Activated naive CD4-positive, alpha-beta T cell treated with anti-CD3 and anti-CD28 coated beads for 36 hours (primary cell): ENCODE data around the gene APOO. TPM values are rescaled to one million over a fixed set of nuclear protein-coding genes. Genes with fewer than 3 reads are reported as not detected.
"Not testable (repeated sequence)": the region's sequence is repeated elsewhere in the genome, so short reads cannot be mapped to it uniquely, and the experiment has no call there.

Experiments used
- CTCF ChIA-PET: fragments of 350-600 bp; sonication (Branson Sonifier 250); formaldehyde crosslinking; loops from one replicate; lab custom pipeline; 2021; ENCODE audit warnings: antibody characterized with exemption; lab: Charles Lee
- DNase-seq: peaks from one replicate; pipeline ENCODE4 v3.0.0-alpha.2; 2020
- H3K27ac Mint-ChIP-seq: one replicate; pipeline ENCODE4 v1.8.0; 2021; ENCODE audit warnings: mild to moderate bottlenecking, mixed read lengths
- H3K27me3 Mint-ChIP-seq: one replicate; pipeline ENCODE4 v1.8.0; 2021; ENCODE audit warnings: low read depth, mixed read lengths
- H3K36me3 Mint-ChIP-seq: one replicate; pipeline ENCODE4 v1.8.0; 2021; ENCODE audit warnings: low read depth, mixed read lengths
- H3K4me1 Mint-ChIP-seq: one replicate; pipeline ENCODE4 v1.8.0; 2021; ENCODE audit warnings: low read depth, mixed read lengths
- H3K4me3 Mint-ChIP-seq: one replicate; pipeline ENCODE4 v1.8.0; 2021; ENCODE audit warnings: mild to moderate bottlenecking, moderate library complexity, mixed read lengths
- H3K9me3 Mint-ChIP-seq: one replicate; pipeline ENCODE4 v1.8.0; 2021; ENCODE audit warnings: mixed read lengths
- intact Hi-C: fragments of 100-400 bp; cut with micrococcal nuclease; formaldehyde crosslinking; loops from one replicate; pipeline ENCODE4 v1.15.1; 2023
- total RNA-seq, 2 experiments: library from RNA; stranded (reverse); gene quantifications; one replicate each; pipeline ENCODE4 v1.2.3, GENCODE V29; 2021

The APOO gene
- total RNA-seq, 2 experiments from 2014 or later = 41.3 to 49.5 TPM

- Mint-ChIP-seq H3K27ac (no peak overlapping the region), H3K4me3 (no peak overlapping the region), H3K9me3 (no peaks in the 10 kb centered on the region), H3K4me1 (peaks cover 12% of the 10 kb centered on the region), H3K27me3 (no peaks in the 10 kb centered on the region), H3K36me3 (no peaks in the 10 kb centered on the region)
- peak; percentile 11 for DNase-seq
- CTCF ChIA-PET = interaction anchor here (1.4 kb wide), 1 partner anchor 19 kb away, joined by 4 read pairs; no protein-coding TSS in a partner anchor
- intact Hi-C loops = loop anchor here (5.0 kb wide), 1 partner anchor 82 kb away; no protein-coding TSS in a partner anchor
These were observed 23.9 kb downstream of the APOO start for GRCh38 chrX:23883737-23884354.

GRCh38 chrX:23879380-23880090 lies 28.2 kb downstream of the APOO start:
- H3K36me3 Mint-ChIP-seq = no peaks in the 10 kb centered on the region
- no peak for DNase-seq
- CTCF ChIA-PET = no interaction called here
- intact Hi-C loops = loop anchor here (5.0 kb wide), 1 partner anchor 77 kb away; no protein-coding TSS in a partner anchor
- H3K9me3 Mint-ChIP-seq = no peaks in the 10 kb centered on the region
- no peaks in the 10 kb centered on the region for H3K27me3 Mint-ChIP-seq
- peaks cover 10% of the 10 kb centered on the region for H3K4me1 Mint-ChIP-seq
- no peak overlapping the region for H3K27ac Mint-ChIP-seq
- no peak overlapping the region for H3K4me3 Mint-ChIP-seq

- H3K27me3 Mint-ChIP-seq = no peaks in the 10 kb centered on the region
- CTCF ChIA-PET = interaction anchor here (0.6 kb wide), 1 partner anchor 30 kb away, joined by 3 read pairs; no protein-coding TSS in a partner anchor
- no peak for DNase-seq
- intact Hi-C loops = no loop called here
- H3K27ac Mint-ChIP-seq = no peak overlapping the region
- peaks cover 6% of the 10 kb centered on the region for H3K36me3 Mint-ChIP-seq
- no peak overlapping the region for H3K4me3 Mint-ChIP-seq
- no peaks in the 10 kb centered on the region for H3K9me3 Mint-ChIP-seq
- no peaks in the 10 kb centered on the region for H3K4me1 Mint-ChIP-seq
These were observed 35.7 kb downstream of the APOO start for GRCh38 chrX:23871905-23872546.

GRCh38 chrX:23870041-23870440 lies 37.7 kb downstream of the APOO start:
- no peak overlapping the region for H3K4me3 Mint-ChIP-seq
- DNase-seq = no peak
- peaks cover 6% of the 10 kb centered on the region for H3K36me3 Mint-ChIP-seq
- intact Hi-C loops = no loop called here
- H3K27ac Mint-ChIP-seq = no peak overlapping the region
- CTCF ChIA-PET = no interaction called here
- no peaks in the 10 kb centered on the region for H3K4me1 Mint-ChIP-seq
- no peaks in the 10 kb centered on the region for H3K9me3 Mint-ChIP-seq
- H3K27me3 Mint-ChIP-seq = no peaks in the 10 kb centered on the region

- peaks cover 5% of the 10 kb centered on the region for H3K4me1 Mint-ChIP-seq
- peaks cover 6% of the 10 kb centered on the region for H3K36me3 Mint-ChIP-seq
- intact Hi-C loops = no loop called here
- CTCF ChIA-PET = no interaction called here
- no peaks in the 10 kb centered on the region for H3K9me3 Mint-ChIP-seq
- H3K4me3 Mint-ChIP-seq = no peak overlapping the region
- no peak for DNase-seq
- H3K27ac Mint-ChIP-seq = no peak overlapping the region
- H3K27me3 Mint-ChIP-seq = no peaks in the 10 kb centered on the region
These were observed 42.9 kb downstream of the APOO start for GRCh38 chrX:23864742-23865326.

- H3K4me3 Mint-ChIP-seq, intact Hi-C loops, H3K27ac Mint-ChIP-seq, H3K27me3 Mint-ChIP-seq, H3K4me1 Mint-ChIP-seq, H3K36me3 Mint-ChIP-seq, H3K9me3 Mint-ChIP-seq: not testable (repeated sequence)
- CTCF ChIA-PET = interaction anchor here (1.8 kb wide), 1 partner anchor 40 kb away, joined by 5 read pairs; no protein-coding TSS in a partner anchor
- DNase-seq = peak; percentile 5
These were observed 45.8 kb downstream of the APOO start for GRCh38 chrX:23861952-23862351.

GRCh38 chrX:23861215-23861896 lies 46.4 kb downstream of the APOO start:
- intact Hi-C loops = no loop called here
- Mint-ChIP-seq H3K36me3 (peaks cover 5% of the 10 kb centered on the region), H3K9me3 (no peaks in the 10 kb centered on the region), H3K4me3 (no peak overlapping the region), H3K27ac (no peak overlapping the region), H3K27me3 (no peaks in the 10 kb centered on the region), H3K4me1 (peaks cover 5% of the 10 kb centered on the region)
- CTCF ChIA-PET = interaction anchor here (1.8 kb wide), 1 partner anchor 41 kb away, joined by 5 read pairs; no protein-coding TSS in a partner anchor
- no peak for DNase-seq

GRCh38 chrX:23859238-23859637 lies 48.5 kb downstream of the APOO start:
- H3K4me1 Mint-ChIP-seq, H3K4me3 Mint-ChIP-seq, H3K36me3 Mint-ChIP-seq, CTCF ChIA-PET, H3K27me3 Mint-ChIP-seq, DNase-seq, intact Hi-C loops, H3K9me3 Mint-ChIP-seq, H3K27ac Mint-ChIP-seq: not testable (repeated sequence)

GRCh38 chrX:23857935-23858334 lies 49.8 kb downstream of the APOO start:
- intact Hi-C loops = no loop called here
- Mint-ChIP-seq H3K27me3 (no peaks in the 10 kb centered on the region), H3K4me3 (no peak overlapping the region), H3K9me3 (no peaks in the 10 kb centered on the region), H3K36me3 (peaks cover 2% of the 10 kb centered on the region), H3K4me1 (peaks cover 5% of the 10 kb centered on the region), H3K27ac (no peak overlapping the region)
- no peak for DNase-seq
- CTCF ChIA-PET = no interaction called here

GRCh38 chrX:23857363-23857762 lies 50.4 kb downstream of the APOO start:
- intact Hi-C loops = no loop called here
- CTCF ChIA-PET = interaction anchor here (0.7 kb wide), 1 partner anchor 345 kb away, joined by 4 read pairs; no protein-coding TSS in a partner anchor

GRCh38 chrX:23855569-23855968 lies 52.2 kb downstream of the APOO start:
- no peaks in the 10 kb centered on the region for H3K4me1 Mint-ChIP-seq
- no peak overlapping the region for H3K4me3 Mint-ChIP-seq
- peaks cover 3% of the 10 kb centered on the region for H3K36me3 Mint-ChIP-seq
- H3K27me3 Mint-ChIP-seq = no peaks in the 10 kb centered on the region
- H3K9me3 Mint-ChIP-seq = no peaks in the 10 kb centered on the region
- intact Hi-C loops = no loop called here
- CTCF ChIA-PET = interaction anchor here (0.7 to 1.1 kb wide), 2 partner anchors 29 to 72 kb away, joined by 3 read pairs; no protein-coding TSS in a partner anchor
- no peak overlapping the region for H3K27ac Mint-ChIP-seq
- no peak for DNase-seq

More at GRCh38 chrX:23857363-23857762, 50.4 kb downstream of the APOO start:
- Mint-ChIP-seq H3K36me3 (peaks cover 3% of the 10 kb centered on the region), H3K4me3 (no peak overlapping the region), H3K4me1 (peaks cover 3% of the 10 kb centered on the region), H3K27me3 (no peaks in the 10 kb centered on the region), H3K9me3 (no peaks in the 10 kb centered on the region), H3K27ac (no peak overlapping the region)
- no peak for DNase-seq
